NCI-H1092 treated with DMSO at 0.1 percent for 48 hours (cell line): ENCODE measurements around the gene HHATL.
A peak's percentile ranks its signal among the peaks of the same experiment; 100 is the strongest.

Source experiments
- DNase-seq: peaks from one replicate; lab custom pipeline; 2025; lab: John Stamatoyannopoulos, UW

The HHATL gene

GRCh38 chr3:42684632-42685362, 17.8 kb downstream of the HHATL start:
- DNase-seq, result no peak

- DNase-seq, result no peak
These were observed 18.6 kb downstream of the HHATL start for GRCh38 chr3:42683875-42684598.

- no peak for DNase-seq
These were observed 20.1 kb downstream of the HHATL start for GRCh38 chr3:42682301-42683070.

- no peak for DNase-seq
These were observed 21.1 kb downstream of the HHATL start for GRCh38 chr3:42681361-42682038.

GRCh38 chr3:42680806-42681205, 21.8 kb downstream of the HHATL start:
- no peak for DNase-seq

GRCh38 chr3:42680271-42680670, 22.3 kb downstream of the HHATL start:
- DNase-seq, result no peak

- no peak for DNase-seq
These were observed 24.2 kb downstream of the HHATL start for GRCh38 chr3:42678447-42678846.

GRCh38 chr3:42675909-42676308, 26.7 kb downstream of the HHATL start:
- DNase-seq, result no peak

GRCh38 chr3:42674146-42674545, 28.5 kb downstream of the HHATL start:
- no peak for DNase-seq

- DNase-seq, result no peak
These were observed 29.5 kb downstream of the HHATL start for GRCh38 chr3:42673082-42673481.

GRCh38 chr3:42672515-42672914, 30.1 kb downstream of the HHATL start:
- DNase-seq, result no peak

- no peak for DNase-seq
These were observed 31.9 kb downstream of the HHATL start for GRCh38 chr3:42670670-42671069.

GRCh38 chr3:42670051-42670576, 32.5 kb downstream of the HHATL start:
- no peak for DNase-seq

- DNase-seq, result no peak
These were observed 33.8 kb downstream of the HHATL start for GRCh38 chr3:42668793-42669217.

GRCh38 chr3:42668413-42668760, 34.2 kb downstream of the HHATL start:
- DNase-seq, result no peak

- peak; percentile 65 for DNase-seq
These were observed 34.8 kb downstream of the HHATL start for GRCh38 chr3:42667523-42668412.

GRCh38 chr3:42667096-42667522, 35.5 kb downstream of the HHATL start:
- DNase-seq, result no peak

GRCh38 chr3:42666577-42666998, 36.0 kb downstream of the HHATL start:
- no peak for DNase-seq

GRCh38 chr3:42666022-42666421, 36.6 kb downstream of the HHATL start:
- no peak for DNase-seq

- DNase-seq, result no peak
These were observed 37.3 kb downstream of the HHATL start for GRCh38 chr3:42665050-42665878.
